Left hindlimb (tissue), 1 donor: ENCODE measurements around the gene TMEM184B.
"Not testable (repeated sequence)": the region's sequence is repeated elsewhere in the genome, so short reads cannot be mapped to it uniquely, and the experiment has no call there.

Experiments
- DNase-seq: peaks from one replicate; pipeline ENCODE4 v3.0.0-alpha.2; 2018

Gene TMEM184B

DNA sequence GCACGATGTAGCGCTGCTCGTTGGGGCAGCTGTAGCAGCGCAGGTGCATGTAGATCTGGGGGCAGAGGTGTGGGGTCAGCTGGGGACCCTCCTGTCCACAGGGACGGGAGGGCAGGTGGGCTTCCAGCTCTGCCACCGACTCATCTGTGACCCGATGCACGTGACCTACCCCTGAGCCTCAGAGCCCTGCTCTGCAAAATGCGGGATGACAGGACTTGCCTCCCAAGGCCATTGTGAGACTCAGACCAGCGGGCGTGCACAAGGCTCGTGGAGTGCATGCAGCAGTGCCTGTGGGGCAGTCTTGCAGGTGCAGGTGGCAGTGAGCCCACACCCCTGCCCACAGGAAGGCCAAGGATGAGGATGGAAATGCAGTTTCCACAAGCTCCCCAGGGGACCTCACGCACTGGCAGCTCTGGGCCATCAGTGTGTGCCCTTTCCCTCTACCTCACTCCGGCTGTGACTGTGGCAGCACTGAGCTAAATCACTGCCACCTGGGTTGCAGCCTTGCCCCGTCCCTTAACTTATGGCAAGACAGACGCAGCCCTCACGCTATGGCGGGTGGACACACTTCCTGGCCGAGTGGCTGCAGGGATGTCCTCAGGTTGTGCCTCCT lies 26.7 kb downstream of the TMEM184B start:
- DNase-seq: no peak

DNA sequence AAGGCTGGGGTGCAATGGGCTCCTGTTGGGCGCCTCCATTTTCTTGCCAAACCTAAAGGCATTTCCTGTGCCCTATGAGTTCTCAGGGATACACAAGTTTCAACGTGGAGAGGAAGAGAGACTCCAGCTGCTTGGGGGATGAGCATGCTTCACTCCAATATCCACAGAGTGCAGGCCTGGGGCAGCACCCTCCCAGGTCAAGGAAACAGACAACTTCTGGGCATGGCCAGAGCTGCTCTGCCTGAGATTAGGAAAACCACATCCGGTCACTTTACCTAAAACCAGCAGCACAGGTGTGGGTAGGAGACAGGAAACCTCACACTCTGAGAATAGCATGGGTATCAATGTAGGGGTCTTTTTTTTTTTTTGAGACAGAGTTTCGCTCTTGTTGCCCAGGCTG lies 28.7 kb downstream of the TMEM184B start:
- no peak for DNase-seq

- peak; percentile 71 for DNase-seq
These were observed 29.6 kb downstream of the TMEM184B start for GRCh38 chr22:38243007-38243765.

DNA sequence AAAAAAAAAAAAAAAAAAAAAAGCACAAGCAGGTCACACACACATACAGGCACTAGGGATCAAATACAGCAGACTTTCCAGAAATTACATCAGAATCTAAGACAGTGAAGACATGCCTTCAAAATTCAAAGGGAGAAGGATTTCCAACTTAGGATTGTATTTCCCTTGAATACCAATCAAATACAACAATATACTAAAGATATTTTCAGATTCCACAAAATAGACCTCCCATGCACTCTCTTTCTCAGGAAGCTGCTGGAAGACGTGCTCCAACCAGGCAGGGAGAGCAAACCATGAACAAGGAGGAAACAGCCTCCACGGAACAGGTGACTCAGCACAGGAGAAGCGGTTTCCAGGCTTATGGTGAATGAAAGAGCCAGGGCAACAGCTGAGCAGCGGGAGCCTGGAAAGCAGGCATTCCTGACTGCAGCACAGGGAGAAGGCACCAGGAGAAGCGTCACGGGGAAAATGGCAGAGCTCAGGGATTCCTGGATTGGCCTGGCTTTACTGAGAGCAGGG lies 32.0 kb downstream of the TMEM184B start:
- peak; percentile 80 for DNase-seq

- DNase-seq: peak; percentile 69
These were observed 33.6 kb downstream of the TMEM184B start for GRCh38 chr22:38239101-38239761.

GRCh38 chr22:38238519-38239071 lies 34.2 kb downstream of the TMEM184B start:
- peak; percentile 55 for DNase-seq

DNA sequence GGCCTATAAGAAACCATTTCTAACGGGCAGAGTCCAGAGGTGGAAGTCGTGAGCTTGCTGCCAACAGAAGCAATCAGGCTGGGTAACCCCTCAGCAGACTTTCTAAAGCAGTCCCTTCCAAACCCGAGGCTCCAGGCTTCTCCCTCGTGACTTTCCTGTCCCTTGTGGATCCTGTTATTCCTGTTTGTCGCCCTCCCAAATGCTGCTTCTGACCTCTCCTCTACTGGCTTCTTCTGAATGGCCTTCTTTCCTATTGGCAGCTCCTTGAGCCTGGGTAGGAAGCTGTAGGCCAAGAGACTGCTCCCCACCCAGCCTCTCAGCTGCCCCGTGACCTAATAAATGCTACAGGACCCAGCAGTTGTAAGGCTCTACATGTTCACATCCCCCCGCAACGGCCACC lies 36.0 kb downstream of the TMEM184B start:
- DNase-seq: no peak

DNA sequence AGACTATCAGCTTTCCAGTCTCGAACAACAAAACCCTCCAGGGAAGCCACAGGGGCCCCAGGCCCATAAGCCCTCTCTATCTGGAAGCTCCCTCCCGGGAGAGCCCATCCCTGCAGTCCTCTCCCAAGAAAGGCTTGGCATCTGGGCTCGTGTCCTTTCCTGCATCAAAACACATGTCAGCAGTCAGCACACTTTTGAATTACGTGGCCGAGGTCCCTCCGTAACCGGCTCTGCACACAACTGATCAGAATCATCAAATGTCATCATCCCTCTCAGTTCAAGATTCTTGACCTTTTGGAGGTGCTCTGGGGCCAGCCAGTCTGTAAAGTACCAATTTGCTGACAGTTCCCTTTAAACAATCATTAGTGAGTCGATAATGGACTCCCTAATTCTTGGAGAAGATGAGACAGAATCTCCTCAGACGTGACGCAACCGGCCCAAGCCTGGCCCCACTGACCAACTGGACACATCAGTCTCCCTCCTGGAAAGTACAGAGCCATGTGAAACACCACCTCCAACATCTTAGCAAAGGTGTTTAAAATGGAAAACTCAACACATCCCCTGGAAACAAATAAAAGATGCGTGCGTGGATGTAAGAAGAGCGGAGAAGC lies 37.5 kb downstream of the TMEM184B start:
- no peak for DNase-seq

DNA sequence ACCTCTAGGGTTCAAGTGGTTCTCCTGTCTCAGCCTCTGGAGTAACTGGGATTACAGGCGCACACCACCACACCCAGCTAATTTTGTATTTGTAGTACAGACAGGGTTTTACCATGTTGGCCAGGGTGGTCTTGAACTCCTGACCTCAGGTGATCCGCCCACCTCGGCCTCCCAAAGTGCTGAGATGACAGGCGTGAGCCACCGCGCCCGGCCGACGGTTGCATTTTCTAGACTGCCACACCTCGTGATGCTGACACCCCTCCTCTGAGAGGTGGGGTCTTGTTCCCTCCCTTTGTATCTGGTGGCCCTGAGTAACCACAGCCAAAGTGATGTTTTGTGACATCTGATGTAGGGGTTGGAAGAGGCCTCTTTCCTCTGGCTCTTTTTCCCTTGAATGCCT lies 39.0 kb downstream of the TMEM184B start:
- DNase-seq: not testable (repeated sequence)

DNA sequence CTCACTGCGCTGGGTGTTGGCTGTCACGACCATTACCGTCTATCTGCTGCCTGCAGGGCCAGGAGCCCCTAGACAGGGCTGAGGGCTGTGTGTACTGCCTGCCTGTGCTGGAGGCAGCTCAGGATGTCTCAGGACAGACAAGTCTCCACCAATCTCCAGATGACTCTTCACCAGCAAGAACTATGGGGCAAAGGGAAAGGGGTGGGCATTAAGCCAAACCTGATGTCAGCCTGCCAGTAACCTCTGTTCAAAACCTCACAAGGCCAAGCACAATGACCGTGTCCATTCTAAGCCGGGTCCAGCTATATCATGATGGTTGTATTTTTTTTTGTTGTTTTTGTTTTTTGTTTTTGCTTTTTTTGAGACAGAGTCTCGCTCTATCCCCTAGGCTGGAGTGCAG lies 39.4 kb downstream of the TMEM184B start:
- no peak for DNase-seq

DNA sequence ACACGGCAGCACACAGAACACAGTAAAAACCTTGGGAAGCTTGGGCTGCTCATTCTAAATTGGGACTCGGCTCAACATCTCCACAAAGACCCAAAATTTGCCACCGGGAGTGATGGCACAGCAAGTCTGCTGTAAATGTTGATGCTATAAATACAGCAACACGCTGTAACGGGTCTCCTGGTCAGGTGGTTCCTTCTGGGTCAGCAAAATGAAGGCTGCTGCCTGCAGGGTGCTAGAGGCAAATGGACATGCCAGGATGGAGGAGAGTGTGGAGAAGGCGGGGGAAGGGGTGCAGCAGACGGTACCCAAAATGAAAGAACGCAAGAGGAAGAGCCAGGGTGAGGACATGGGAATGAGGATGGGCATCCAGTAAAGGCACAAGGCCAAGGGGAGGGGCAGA lies 40.6 kb downstream of the TMEM184B start:
- DNase-seq: no peak

GRCh38 chr22:38230916-38231315 lies 41.9 kb downstream of the TMEM184B start:
- no peak for DNase-seq

DNA sequence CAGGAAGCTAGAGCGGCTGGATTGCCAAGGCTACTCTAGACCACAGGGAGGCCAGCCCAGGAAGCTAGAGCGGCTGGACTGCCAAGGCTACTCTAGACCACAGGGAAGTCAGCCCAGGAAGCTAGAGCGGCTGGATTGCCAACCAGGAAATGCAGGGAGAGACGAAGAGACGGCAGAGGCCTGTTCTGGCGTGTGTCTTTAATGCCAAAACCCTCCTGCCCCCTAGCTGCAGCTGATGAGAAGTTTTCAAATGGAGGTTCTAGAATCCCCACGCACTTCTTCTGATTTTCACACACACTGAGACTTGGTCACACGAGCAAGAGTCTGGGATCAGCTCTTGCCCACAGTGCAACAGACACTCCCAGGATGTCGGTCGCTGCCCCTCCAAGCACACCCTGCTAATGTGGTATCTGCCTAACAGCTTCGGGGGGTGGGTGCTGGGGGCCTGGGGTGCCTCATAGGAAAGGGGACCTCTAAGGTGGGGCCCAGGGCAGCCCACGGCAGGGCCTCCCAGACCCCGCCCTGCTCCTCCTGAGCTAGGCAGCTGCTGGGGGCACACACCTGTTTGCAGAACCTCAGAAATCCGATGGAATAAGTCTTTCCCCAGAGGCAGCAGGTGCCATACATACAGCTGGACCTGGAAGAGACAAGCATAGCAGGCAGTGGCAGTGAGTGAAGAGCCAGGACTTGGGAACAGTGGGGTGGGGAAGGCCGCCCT lies 42.5 kb downstream of the TMEM184B start:
- DNase-seq: peak; percentile 34

DNA sequence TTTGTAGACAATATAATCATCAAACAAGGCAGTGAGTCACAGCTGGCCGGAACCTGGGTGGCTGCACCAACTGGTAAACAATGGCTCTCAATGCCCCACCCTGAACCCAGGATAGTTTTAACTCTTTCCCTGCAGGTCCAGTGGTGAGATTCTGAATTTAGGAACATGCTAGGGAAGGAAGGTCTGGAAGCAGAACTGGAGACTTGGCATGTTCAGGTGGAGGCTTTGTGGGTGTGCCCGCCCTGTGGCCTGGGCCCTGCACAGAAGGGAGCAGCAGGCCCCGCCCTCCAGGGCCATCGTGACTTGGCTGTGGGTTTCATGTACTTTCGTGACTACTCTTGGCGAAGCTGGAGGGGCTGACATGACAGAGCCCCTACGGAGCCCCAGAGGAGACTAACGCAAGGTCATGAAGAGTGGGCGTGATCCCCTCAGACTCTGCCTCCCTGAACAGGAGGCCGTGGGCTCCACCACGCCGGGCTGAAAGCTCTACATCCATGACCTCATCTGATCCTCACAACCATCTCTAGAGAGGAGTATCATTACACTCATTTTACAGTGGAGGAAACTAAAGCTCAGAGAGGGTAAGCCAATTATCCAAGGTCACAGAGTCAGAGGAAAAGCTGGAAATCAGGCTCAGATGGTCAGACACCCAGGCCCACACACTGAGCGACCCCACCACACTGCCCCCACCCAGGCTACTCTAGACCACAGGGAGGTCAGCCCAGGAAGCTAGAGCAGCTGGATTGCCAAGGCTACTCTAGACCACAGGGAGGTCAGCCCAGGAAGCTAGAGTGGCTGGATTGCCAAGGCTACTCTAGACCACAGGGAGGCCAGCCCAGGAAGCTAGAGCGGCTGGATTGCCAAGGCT lies 43.7 kb downstream of the TMEM184B start:
- peak; percentile 46 for DNase-seq

GRCh38 chr22:38228326-38228872 lies 44.4 kb downstream of the TMEM184B start:
- no peak for DNase-seq

GRCh38 chr22:38226853-38227649 lies 45.8 kb downstream of the TMEM184B start:
- DNase-seq: no peak

DNA sequence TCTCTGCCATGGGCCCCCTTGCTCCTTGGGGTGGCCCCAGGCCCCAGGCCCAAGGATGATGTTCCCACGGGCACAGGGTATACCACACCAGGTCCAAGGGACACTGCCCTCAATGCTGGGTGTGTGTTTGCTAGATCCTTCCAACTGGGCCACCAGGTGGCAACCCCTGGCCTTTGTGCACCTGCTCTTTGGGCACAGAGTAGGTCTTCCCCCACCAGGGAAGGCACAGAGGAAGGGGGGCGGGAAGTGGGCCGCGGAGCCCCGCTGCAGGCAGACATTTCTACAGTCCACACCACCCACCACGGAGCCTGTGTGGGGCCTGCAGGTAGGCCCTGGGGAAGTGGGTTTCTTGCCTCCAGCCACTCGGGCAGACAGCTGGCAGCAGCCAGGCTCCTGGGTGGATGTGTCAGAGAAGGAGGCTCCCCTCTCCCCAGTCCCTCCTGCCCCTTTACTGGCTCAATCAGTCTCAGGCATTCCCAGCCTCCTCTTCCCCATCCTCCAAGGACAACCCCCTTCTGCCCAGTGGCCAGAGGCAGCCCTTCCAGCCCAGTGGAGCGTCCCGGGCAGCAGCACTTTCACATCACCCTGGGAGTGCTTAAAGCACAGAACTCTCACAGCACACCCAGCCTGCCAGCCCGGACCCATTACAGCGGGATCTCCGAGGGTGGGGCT lies 49.4 kb downstream of the TMEM184B start:
- DNase-seq: no peak

- no peak for DNase-seq
These were observed 50.1 kb downstream of the TMEM184B start for GRCh38 chr22:38222797-38223119.

DNA sequence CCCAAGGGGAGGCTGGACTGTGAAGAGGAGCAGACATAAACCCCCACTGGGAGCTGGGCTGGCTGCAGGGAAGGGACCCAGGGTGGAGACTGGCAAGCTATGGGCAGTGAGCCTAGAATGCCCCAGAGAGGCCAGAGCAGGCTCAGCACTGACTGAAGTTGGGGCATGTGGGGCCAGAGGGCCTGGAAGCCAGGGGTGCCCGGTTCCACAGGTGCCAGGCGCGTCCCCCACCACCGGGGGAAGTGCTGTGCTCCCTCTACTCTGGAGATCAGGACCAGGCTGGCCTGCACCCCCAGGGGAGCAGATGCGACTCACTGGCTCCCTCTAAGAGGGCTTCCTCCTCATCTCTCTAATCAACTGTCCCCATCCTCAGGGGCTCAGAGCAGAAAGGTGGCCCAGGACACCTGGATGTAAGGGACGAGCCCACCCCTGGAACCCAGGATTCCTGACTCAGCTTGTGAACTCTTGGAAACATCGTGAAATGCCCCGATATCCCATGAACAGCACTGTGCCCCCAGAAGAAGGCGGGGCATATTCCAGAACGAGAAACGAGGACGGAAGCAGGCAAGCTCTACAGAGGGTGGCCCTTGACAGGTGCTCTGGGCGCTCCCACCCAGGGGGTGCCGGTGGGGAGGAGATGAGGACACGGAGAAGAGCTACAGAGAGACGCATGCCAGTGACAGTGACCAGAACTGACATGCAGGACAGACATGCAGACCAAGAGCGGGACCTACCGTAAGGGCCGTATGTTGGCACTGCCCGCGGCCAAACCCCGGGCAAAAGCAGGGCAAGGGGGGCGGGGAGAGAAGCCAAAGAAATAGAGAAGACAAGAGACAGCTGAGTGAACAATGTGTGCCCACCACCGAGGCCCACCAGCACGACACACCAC lies 50.7 kb downstream of the TMEM184B start:
- DNase-seq: no peak
